GM12872 (cell line): ENCODE data around the gene OR4M2.
"Not testable (repeated sequence)": the region's sequence is repeated elsewhere in the genome, so short reads cannot be mapped to it uniquely, and the experiment has no call there.

Experiments used
- CTCF ChIP-seq: IDR thresholded peaks from 3 replicates; pipeline ENCODE4 v1.5.1; 2011; ENCODE audit warnings: low read depth, mild to moderate bottlenecking, low read length, moderate library complexity; ENCODE audit not compliant: insufficient read depth

OR4M2 gene

GRCh38 chr15:22080227-22080626 lies at the start of gene OR4M2:
Gene OR4M2 (plus strand): TSS chr15:22080527. CDS start chr15:22080625, 98 bp downstream.
- not testable (repeated sequence) for TF ChIP-seq CTCF
